Measurements from ENCODE around the gene EMILIN2. TPM values are rescaled to one million over a fixed set of nuclear protein-coding genes. Genes with fewer than 3 reads are reported as not detected.
"Not testable (repeated sequence)": the region's sequence is repeated elsewhere in the genome, so short reads cannot be mapped to it uniquely, and the experiment has no call there.

Gene EMILIN2
- total RNA-seq, 1 experiment from 2014 or later = 11.7 TPM

DNA sequence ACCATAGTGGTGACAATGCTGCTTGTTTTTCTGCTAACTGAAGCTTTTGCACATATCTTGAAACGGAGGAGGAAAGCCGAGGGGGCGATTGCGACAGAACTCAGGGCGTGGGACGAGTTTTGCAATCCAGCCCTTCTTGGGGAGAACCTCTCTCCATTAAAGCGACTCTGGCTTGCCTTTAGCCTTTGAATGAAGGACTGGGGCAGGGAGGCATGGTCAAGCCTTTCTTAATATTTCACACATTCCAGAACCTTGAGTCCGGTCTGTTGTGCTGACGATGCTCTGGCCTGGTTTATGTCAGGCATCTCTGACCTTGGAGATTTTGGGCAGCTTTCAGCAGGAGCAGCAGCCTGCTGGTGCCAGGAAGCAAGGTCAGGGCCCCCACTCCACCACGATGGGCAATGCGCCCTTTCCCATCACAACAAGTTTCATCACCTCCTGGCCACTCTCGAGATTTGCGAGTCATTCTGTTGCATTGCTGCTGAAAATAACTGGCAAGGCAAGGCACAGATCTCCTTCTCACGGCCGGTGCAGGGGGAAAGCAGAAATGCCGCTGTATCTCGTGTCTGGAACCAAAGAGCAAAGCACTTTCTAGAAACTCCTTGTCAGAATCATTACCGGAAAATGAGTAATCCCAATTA is 10.8 kb downstream of the EMILIN2 start:
- POLR2A ChIA-PET = no interaction called here
- H3K9me3 Mint-ChIP-seq = peaks cover 14% of the 10 kb centered on the region
- H3K4me3 Mint-ChIP-seq = no peak overlapping the region
- DNase-seq (ENCODE audit: low spot score) = no peak
- CTCF ChIA-PET = no interaction called here
- H3K27ac Mint-ChIP-seq = no peak overlapping the region
- H3K27me3 Mint-ChIP-seq (ENCODE audit: low read depth) = no peaks in the 10 kb centered on the region; the same call in none of the 2 replicates
- peaks cover 10% of the 10 kb centered on the region for H3K4me1 Mint-ChIP-seq
- peak; percentile 36; the same call in 1 of the 2 replicates for ATAC-seq
- H3K36me3 Mint-ChIP-seq = no peaks in the 10 kb centered on the region; the same call in 1 of the 2 replicates
- TF ChIP-seq ZNF396 (CRISPR knock-in tag; IDR thresholded peaks at IDR 0.05; ENCODE audit: borderline replicate concordance) = no peak
- no peak for TF ChIP-seq NR2C2 (CRISPR knock-in tag; IDR thresholded peaks at IDR 0.05)
- TF ChIP-seq ZNF416 (CRISPR knock-in tag; IDR thresholded peaks at IDR 0.05) = no peak
- TF ChIP-seq GTF2I (CRISPR knock-in tag; conservative IDR thresholded peaks at IDR 0.05) = no peak

GRCh38 chr18:2860397-2860796 is 13.6 kb downstream of the EMILIN2 start:
- H3K4me3 Mint-ChIP-seq; CTCF ChIA-PET; H3K36me3 Mint-ChIP-seq; H3K27me3 Mint-ChIP-seq (ENCODE audit: low read depth); H3K27ac Mint-ChIP-seq; POLR2A ChIA-PET; ATAC-seq; H3K4me1 Mint-ChIP-seq; DNase-seq (ENCODE audit: low spot score): not testable (repeated sequence)
- H3K9me3 Mint-ChIP-seq = peaks cover 21% of the 10 kb centered on the region

DNA sequence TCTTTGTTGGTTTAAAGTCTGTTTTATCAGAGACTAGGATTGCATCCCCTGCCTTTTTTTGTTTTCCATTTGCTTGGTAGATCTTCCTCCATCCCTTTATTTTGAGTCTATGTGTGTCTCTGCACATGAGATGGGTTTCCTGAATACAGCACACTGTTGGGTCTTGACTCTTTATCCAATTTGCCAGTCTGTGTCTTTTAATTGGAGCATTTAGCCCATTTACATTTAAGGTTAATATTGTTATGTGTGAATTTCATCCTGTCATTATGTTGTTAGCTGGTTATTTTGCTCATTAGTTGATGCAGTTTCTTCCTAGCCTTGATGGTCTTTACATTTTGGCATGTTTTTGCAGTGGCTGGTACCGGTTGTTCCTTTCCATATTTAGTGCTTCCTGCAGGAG is 17.2 kb downstream of the EMILIN2 start:
- H3K27me3 Mint-ChIP-seq (ENCODE audit: low read depth); DNase-seq (ENCODE audit: low spot score); ATAC-seq; POLR2A ChIA-PET; H3K4me1 Mint-ChIP-seq; H3K4me3 Mint-ChIP-seq; H3K27ac Mint-ChIP-seq; CTCF ChIA-PET: not testable (repeated sequence)
- peaks cover 20% of the 10 kb centered on the region for H3K36me3 Mint-ChIP-seq
- peaks cover 41% of the 10 kb centered on the region for H3K9me3 Mint-ChIP-seq

GRCh38 chr18:2866465-2866864 is 19.7 kb downstream of the EMILIN2 start:
- H3K27me3 Mint-ChIP-seq (ENCODE audit: low read depth); POLR2A ChIA-PET; H3K27ac Mint-ChIP-seq; CTCF ChIA-PET; ATAC-seq; H3K4me1 Mint-ChIP-seq; H3K4me3 Mint-ChIP-seq; DNase-seq (ENCODE audit: low spot score): not testable (repeated sequence)
- Mint-ChIP-seq H3K36me3 (peaks cover 20% of the 10 kb centered on the region), H3K9me3 (peaks cover 36% of the 10 kb centered on the region)

GRCh38 chr18:2869207-2869606 is 22.4 kb downstream of the EMILIN2 start:
- Mint-ChIP-seq H3K4me3 (no peak overlapping the region), H3K36me3 (peaks cover 20% of the 10 kb centered on the region), H3K4me1 (no peaks in the 10 kb centered on the region), H3K9me3 (peaks cover 36% of the 10 kb centered on the region), H3K27ac (no peak overlapping the region), H3K27me3 (ENCODE audit: low read depth) (peaks cover 3% of the 10 kb centered on the region)
- TF ChIP-seq, protein P1, sequence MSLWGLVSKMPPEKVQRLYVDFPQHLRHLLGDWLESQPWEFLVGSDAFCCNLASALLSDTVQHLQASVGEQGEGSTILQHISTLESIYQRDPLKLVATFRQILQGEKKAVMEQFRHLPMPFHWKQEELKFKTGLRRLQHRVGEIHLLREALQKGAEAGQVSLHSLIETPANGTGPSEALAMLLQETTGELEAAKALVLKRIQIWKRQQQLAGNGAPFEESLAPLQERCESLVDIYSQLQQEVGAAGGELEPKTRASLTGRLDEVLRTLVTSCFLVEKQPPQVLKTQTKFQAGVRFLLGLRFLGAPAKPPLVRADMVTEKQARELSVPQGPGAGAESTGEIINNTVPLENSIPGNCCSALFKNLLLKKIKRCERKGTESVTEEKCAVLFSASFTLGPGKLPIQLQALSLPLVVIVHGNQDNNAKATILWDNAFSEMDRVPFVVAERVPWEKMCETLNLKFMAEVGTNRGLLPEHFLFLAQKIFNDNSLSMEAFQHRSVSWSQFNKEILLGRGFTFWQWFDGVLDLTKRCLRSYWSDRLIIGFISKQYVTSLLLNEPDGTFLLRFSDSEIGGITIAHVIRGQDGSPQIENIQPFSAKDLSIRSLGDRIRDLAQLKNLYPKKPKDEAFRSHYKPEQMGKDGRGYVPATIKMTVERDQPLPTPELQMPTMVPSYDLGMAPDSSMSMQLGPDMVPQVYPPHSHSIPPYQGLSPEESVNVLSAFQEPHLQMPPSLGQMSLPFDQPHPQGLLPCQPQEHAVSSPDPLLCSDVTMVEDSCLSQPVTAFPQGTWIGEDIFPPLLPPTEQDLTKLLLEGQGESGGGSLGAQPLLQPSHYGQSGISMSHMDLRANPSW (CRISPR knock-in tag; conservative IDR thresholded peaks at IDR 0.05; ENCODE audit: low read depth) = no peak
- TF ChIP-seq TEAD4 (CRISPR knock-in tag; IDR thresholded peaks at IDR 0.05) (no peak), ZNF263 (CRISPR knock-in tag; IDR thresholded peaks at IDR 0.05; ENCODE audit: low read depth) (no peak), MLX (CRISPR knock-in tag; IDR thresholded peaks at IDR 0.05) (no peak), ZNF219 (CRISPR knock-in tag; IDR thresholded peaks at IDR 0.05; ENCODE audit: borderline replicate concordance) (no peak), ZBTB21 (CRISPR knock-in tag; IDR thresholded peaks at IDR 0.05; ENCODE audit: borderline replicate concordance) (no peak)
- TF ChIP-seq, protein P2, sequence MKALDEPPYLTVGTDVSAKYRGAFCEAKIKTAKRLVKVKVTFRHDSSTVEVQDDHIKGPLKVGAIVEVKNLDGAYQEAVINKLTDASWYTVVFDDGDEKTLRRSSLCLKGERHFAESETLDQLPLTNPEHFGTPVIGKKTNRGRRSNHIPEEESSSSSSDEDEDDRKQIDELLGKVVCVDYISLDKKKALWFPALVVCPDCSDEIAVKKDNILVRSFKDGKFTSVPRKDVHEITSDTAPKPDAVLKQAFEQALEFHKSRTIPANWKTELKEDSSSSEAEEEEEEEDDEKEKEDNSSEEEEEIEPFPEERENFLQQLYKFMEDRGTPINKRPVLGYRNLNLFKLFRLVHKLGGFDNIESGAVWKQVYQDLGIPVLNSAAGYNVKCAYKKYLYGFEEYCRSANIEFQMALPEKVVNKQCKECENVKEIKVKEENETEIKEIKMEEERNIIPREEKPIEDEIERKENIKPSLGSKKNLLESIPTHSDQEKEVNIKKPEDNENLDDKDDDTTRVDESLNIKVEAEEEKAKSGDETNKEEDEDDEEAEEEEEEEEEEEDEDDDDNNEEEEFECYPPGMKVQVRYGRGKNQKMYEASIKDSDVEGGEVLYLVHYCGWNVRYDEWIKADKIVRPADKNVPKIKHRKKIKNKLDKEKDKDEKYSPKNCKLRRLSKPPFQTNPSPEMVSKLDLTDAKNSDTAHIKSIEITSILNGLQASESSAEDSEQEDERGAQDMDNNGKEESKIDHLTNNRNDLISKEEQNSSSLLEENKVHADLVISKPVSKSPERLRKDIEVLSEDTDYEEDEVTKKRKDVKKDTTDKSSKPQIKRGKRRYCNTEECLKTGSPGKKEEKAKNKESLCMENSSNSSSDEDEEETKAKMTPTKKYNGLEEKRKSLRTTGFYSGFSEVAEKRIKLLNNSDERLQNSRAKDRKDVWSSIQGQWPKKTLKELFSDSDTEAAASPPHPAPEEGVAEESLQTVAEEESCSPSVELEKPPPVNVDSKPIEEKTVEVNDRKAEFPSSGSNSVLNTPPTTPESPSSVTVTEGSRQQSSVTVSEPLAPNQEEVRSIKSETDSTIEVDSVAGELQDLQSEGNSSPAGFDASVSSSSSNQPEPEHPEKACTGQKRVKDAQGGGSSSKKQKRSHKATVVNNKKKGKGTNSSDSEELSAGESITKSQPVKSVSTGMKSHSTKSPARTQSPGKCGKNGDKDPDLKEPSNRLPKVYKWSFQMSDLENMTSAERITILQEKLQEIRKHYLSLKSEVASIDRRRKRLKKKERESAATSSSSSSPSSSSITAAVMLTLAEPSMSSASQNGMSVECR (CRISPR knock-in tag; IDR thresholded peaks at IDR 0.05; ENCODE audit: borderline replicate concordance) = no peak
- ATAC-seq (no peak), DNase-seq (ENCODE audit: low spot score) (no peak)
- CTCF ChIA-PET = no interaction called here
- POLR2A ChIA-PET = no interaction called here

All from WTC11 (cell line).